HG02885 (cell line): ENCODE measurements around the gene OAS3.
"Not testable (repeated sequence)": the region's sequence is repeated elsewhere in the genome, so short reads cannot be mapped to it uniquely, and the experiment has no call there.

Experiments used
- ATAC-seq: cut with Tn5 transposase; IDR thresholded peaks from one replicate; pipeline ENCODE4 v1.9.1; 2021; ENCODE audit warnings: mild to moderate bottlenecking; ENCODE audit not compliant: unreplicated experiment, poor library complexity

Gene OAS3

GRCh38 chr12:112950701-112951100 lies 12.4 kb downstream of the OAS3 start:
- no peak for ATAC-seq

DNA sequence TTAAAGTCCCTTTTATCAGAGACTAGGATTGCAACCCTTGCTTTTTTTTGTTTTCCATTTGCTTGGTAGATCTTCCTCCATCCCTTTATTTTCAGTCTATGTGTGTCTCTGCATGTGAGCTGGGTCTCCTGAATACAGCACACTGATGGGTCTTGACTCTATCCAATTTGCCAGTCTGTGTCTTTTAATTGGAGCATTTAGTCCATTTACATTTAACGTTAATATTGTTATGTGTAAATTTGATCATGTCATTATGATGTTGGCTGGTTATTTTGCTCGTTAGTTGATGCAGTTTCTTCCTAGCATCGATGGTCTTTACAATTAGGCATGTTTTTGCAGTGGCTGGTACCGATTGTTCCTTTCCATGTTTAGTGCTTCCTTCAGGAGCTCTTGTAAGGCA lies 18.9 kb downstream of the OAS3 start:
- ATAC-seq, result not testable (repeated sequence)

DNA sequence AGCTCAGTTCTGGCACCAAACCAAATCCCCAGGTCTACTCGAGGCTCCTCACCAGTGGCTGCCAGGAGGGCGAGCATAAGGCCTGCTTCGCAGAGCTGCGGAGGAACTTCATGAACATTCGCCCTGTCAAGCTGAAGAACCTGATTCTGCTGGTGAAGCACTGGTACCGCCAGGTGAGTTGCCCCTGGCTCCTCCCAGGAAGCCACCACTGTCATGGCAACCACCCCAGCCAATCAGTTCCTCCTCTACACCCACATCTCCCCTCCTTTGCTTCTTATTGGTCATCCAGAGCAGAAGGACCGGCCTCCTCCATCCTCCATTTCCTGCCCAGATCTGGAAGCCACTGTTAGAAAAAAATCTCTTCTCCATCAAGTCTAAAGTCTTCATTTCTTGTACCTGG lies 22.8 kb downstream of the OAS3 start:
- ATAC-seq, result no peak

DNA sequence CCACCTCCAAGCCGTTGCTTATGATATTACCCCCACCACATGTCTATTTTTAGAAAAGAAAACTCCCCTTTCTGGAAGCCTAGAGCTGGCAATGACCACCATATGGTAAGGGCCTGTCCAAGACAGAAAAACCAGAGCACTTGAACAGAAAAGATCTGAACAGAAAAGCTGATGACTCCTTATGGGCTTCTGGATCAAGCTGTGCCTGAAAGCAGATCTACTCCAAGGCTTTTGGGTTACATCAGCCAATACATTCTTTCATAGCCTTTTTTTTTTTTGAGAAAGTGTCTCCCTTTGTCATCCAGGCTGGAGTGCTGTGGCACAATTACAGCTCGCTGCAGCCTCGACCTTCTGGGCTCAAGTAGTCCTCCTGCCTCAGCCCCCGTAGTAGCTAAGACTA lies 23.3 kb downstream of the OAS3 start:
- no peak for ATAC-seq

- ATAC-seq, result no peak
Measured at GRCh38 chr12:112962561-112962960, 24.3 kb downstream of the OAS3 start.

- no peak for ATAC-seq
Measured at GRCh38 chr12:112963227-112963861, 25.1 kb downstream of the OAS3 start.

DNA sequence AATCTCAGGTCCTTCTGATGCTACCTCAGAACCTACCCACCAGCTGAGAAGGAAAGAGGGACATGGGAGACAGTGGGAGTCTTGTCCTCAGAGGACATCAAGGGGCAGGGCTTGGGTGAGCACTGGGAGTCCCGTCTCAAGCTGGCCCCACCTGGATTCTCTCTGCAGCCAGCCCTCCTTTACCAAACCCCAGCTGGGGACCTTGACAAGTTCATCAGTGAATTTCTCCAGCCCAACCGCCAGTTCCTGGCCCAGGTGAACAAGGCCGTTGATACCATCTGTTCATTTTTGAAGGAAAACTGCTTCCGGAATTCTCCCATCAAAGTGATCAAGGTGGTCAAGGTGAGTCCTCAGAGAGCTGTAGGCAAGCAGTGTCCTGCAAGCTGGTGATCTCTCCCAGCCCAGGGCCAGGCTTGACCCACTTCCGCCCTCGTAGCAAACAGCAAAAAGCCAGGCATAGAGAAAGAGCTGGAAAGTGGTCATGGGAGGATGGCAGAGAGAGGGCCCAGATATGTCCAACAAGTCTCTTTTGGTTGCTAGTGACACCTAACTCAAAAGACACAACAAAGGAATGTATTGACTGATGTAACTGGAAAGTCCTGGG lies 25.9 kb downstream of the OAS3 start:
- no peak for ATAC-seq

DNA sequence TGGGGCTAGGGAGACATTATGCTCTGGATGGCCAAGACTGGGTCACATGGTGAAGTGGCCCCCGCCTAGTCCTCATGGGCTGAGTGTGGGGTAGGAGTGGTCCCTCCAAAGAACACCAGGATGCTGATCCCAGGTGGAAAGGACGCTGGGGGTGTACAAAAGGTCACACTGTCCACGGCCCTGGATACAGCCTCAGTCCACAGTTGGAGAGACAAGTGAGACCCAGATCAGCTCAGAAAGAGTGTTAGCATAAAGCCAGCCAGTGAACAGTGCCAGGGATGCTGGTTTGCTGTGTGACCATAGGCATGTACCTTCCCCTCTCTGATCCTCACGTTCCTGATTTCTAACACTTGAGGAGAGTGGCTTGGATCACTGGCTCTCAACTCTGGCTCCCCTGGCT lies 26.6 kb downstream of the OAS3 start:
- no peak for ATAC-seq

- no peak for ATAC-seq
Measured at GRCh38 chr12:112965643-112966042, 27.4 kb downstream of the OAS3 start.

DNA sequence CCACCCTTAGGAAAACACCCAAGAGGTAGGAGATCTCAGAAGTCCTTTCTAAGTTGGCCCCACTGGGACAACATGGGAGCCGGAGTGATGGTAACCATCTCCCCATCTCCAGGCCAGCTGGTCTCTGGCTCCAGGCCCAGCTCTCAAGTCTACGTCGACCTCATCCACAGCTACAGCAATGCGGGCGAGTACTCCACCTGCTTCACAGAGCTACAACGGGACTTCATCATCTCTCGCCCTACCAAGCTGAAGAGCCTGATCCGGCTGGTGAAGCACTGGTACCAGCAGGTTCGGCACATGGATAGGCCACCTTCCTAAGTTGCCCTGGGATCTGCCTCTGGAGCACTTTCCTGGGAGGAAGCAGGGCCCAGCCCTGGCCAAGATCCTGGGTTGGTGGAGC lies 29.0 kb downstream of the OAS3 start:
- ATAC-seq, result no peak

DNA sequence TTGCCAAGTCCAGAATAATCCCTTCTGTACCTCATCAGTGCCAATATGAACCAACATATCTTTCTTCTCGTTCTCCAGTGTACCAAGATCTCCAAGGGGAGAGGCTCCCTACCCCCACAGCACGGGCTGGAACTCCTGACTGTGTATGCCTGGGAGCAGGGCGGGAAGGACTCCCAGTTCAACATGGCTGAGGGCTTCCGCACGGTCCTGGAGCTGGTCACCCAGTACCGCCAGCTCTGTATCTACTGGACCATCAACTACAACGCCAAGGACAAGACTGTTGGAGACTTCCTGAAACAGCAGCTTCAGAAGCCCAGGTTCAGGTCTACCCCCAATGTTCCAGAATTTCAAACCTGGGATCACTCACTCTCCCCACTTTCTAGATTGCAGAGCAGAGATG lies 29.6 kb downstream of the OAS3 start:
- no peak for ATAC-seq

- no peak for ATAC-seq
Measured at GRCh38 chr12:112969547-112970306, 31.5 kb downstream of the OAS3 start.

DNA sequence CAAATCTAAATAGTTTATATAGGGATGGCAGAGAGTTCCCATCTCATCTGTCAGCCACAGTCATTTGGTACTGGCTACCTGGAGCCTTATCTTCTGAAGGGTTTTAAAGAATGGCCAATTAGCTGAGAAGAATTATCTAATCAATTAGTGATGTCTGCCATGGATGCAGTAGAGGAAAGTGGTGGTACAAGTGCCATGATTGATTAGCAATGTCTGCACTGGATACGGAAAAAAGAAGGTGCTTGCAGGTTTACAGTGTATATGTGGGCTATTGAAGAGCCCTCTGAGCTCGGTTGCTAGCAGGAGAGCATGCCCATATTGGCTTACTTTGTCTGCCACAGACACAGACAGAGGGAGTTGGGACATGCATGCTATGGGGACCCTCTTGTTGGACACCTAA lies 32.1 kb downstream of the OAS3 start:
- ATAC-seq, result no peak

DNA sequence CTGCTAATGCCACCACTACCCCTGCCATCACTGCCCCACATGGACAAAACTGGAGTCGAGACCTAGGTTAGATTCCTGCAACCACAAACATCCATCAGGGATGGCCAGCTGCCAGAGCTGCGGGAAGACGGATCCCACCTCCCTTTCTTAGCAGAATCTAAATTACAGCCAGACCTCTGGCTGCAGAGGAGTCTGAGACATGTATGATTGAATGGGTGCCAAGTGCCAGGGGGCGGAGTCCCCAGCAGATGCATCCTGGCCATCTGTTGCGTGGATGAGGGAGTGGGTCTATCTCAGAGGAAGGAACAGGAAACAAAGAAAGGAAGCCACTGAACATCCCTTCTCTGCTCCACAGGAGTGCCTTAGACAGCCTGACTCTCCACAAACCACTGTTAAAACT lies 33.0 kb downstream of the OAS3 start:
- no peak for ATAC-seq

- no peak for ATAC-seq
Measured at GRCh38 chr12:112973011-112973735, 34.9 kb downstream of the OAS3 start.

DNA sequence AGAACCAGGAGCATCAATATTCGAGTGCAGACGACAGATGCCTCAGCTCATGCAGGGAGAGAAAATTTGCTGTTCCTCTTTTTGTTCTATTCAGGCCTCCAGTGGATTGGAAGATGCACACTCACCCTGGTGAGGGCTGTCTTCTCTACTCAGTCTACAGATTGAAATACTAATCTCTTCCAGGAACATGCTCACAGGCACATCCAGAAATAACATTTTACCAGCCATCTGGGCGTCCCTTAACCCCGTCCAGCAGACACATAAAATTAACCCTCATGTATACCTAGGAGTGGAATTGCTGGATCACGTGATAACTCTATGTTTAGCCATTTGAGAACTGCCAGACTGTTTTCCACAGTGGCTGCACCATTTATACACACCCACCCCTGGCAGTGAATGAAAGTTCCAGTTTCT lies 35.6 kb downstream of the OAS3 start:
- no peak for ATAC-seq

GRCh38 chr12:112974904-112975303 lies 36.6 kb downstream of the OAS3 start:
- no peak for ATAC-seq

GRCh38 chr12:112977139-112977538 lies 38.9 kb downstream of the OAS3 start:
- ATAC-seq, result no peak

DNA sequence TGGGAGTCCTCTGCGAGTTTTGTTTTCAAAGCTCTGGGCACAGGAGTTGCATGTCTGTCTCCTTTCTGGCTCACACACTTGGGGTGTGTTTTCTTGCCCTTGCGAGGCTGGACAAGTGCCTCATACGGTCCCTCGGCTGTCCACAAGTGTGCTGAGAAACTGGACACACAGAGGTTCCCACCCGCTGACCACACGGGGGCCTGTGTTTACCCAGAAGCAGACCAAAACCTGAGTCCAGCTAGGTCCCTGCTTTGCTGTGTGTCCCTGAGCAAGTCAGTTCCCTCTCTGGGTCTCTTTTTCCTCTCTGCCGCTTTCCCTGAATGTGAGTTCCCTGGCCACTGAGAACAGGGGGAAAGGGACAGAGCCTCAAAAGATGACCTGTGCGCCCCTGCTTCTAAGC lies 39.4 kb downstream of the OAS3 start:
- no peak for ATAC-seq

- peak; percentile 74 for ATAC-seq
Measured at GRCh38 chr12:112978163-112979040, 40.1 kb downstream of the OAS3 start, which contains the start of gene OAS2. Gene OAS2, plus strand, starts transcription at chr12:112978519. Its CDS starts 90 bp downstream, at chr12:112978609.
